ENCODE data around the gene AGAP1. TPM values are rescaled to one million over a fixed set of nuclear protein-coding genes. Genes with fewer than 3 reads are reported as not detected.
A peak's percentile ranks its signal among the peaks of the same experiment; 100 is the strongest.

The AGAP1 gene
- total RNA-seq, 1 donor from 2014 or later: 21.1 TPM

DNA sequence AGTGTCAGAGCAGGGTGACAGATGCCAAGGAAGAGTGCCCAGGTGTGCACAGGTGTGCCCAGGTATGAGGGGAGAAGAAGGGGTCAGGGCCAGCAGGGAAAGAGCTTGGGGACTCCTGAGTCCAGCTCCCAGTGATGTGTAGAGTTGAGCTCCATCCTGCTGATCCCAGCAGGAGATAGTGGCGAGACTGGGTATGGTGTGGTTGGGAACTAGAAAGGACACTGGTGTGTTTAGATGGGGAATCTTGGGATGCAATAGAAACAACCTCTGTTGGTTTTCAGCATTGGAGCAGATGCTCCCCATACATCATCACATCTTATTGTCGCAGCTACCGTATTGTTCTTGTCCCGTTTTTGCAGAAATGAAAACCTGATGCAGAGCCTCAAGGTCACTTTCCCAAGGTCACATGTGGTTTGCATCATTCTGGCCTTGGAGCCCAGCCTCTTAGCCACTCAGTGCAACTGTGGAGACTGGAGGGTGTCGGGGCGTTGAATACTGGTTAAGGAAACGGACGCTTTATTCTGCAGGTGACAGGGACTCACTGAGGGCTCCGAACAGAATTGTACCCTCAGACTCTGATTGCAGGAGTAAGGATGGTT is 166.7 kb downstream of the AGAP1 start:
- H3K36me3 ChIP-seq: no peaks in the 10 kb centered on the region
- no peaks in the 10 kb centered on the region for H3K9me3 ChIP-seq
- H3K27me3 ChIP-seq: no peaks in the 10 kb centered on the region
- peaks cover 44% of the 10 kb centered on the region for H3K4me1 ChIP-seq
- intact Hi-C loops (cut with DNase I): no loop called here
- no peak for TF ChIP-seq CTCF (IDR thresholded peaks at IDR 0.05)
- TF ChIP-seq POLR2AphosphoS5 (IDR thresholded peaks at IDR 0.05; ENCODE audit: insufficient read depth in 1 of 2, low read depth in 1 of 2): no peak
- H3K27ac ChIP-seq: peak overlapping the region; percentile 53
- no peak overlapping the region for H3K4me3 ChIP-seq
- no peak for DNase-seq (ENCODE audit: extremely low spot score in 2 of 2)

DNA sequence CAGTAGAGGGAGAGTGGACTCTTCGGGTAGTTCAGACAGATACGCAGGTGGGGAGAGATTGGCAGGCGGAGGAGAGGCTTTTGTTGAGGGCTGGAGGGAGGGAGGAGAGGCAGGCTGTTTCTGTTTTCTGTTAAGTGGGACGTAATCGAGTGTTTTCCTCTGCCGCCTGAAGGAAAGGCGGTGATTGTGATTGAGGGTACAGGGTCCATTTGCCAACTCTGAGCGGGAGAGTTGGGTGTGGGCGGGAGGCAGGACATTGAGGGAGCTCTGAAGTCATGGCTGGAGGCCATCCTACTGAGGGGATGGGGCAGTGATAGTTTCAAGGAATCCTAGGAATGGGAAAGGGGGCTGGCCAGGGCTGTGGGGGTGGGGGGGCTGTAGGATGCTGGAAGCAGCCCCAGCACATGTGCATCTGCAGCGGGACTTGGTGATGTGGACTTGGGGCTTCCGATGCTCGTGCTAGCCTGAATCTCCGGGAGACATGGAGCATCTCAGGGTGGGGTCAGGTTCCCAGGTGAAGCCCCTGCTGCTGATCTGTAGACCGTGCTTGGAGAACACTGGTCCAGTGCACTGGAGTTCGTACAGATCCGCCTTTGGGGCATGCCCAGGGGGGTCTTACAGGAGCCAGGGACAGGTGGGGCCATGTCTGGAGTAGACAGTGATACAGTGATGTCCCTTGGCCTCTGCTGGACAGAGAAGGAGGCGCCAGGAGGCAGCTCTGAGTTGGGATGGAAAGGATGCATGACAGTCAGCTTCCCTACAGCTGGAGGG is 167.5 kb downstream of the AGAP1 start:
- no peak for DNase-seq (ENCODE audit: extremely low spot score in 2 of 2)
- no peaks in the 10 kb centered on the region for H3K9me3 ChIP-seq
- intact Hi-C loops (cut with DNase I): no loop called here
- H3K4me1 ChIP-seq: peaks cover 51% of the 10 kb centered on the region
- no peaks in the 10 kb centered on the region for H3K36me3 ChIP-seq
- H3K4me3 ChIP-seq: no peak overlapping the region
- H3K27ac ChIP-seq: no peak overlapping the region
- TF ChIP-seq POLR2AphosphoS5 (IDR thresholded peaks at IDR 0.05; ENCODE audit: insufficient read depth in 1 of 2, low read depth in 1 of 2): no peak
- no peak for TF ChIP-seq POLR2A (IDR thresholded peaks at IDR 0.05)
- TF ChIP-seq CTCF (IDR thresholded peaks at IDR 0.05): no peak
- H3K27me3 ChIP-seq: no peaks in the 10 kb centered on the region

- peaks cover 52% of the 10 kb centered on the region for H3K4me1 ChIP-seq
- H3K36me3 ChIP-seq: no peaks in the 10 kb centered on the region
- no peaks in the 10 kb centered on the region for H3K27me3 ChIP-seq
- DNase-seq (ENCODE audit: extremely low spot score in 2 of 2): no peak
- no peak overlapping the region for H3K4me3 ChIP-seq
- intact Hi-C loops (cut with DNase I): no loop called here
- no peak for TF ChIP-seq CTCF (IDR thresholded peaks at IDR 0.05)
- TF ChIP-seq POLR2AphosphoS5 (IDR thresholded peaks at IDR 0.05; ENCODE audit: insufficient read depth in 1 of 2, low read depth in 1 of 2): no peak
- no peak for TF ChIP-seq POLR2A (IDR thresholded peaks at IDR 0.05)
- H3K27ac ChIP-seq: no peak overlapping the region
- no peaks in the 10 kb centered on the region for H3K9me3 ChIP-seq
Measured at GRCh38 chr2:235661952-235662351, 168.1 kb downstream of the AGAP1 start.

DNA sequence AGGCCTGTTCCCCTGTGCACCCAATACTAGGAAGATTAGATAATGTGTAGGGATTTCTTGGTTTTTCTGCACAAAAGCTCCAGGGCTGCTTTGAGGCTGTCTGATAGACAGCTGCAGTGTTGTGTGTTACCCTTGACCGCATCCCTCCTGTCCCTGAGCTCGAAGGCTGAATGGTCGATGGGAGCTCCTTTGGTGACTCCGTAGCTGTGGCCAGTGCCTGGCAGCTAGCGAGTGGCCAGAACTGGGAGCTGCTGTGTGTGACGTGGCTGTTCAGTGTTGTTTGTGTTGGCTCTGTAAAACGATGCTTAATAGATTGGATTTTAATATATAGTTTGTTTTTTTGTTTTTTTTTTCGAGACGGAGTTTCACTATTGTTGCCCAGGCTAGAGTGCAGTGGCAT is 170.0 kb downstream of the AGAP1 start:
- Histone ChIP-seq H3K4me3 (no peak overlapping the region), H3K4me1 (peaks cover 48% of the 10 kb centered on the region), H3K36me3 (no peaks in the 10 kb centered on the region), H3K9me3 (no peaks in the 10 kb centered on the region), H3K27me3 (no peaks in the 10 kb centered on the region), H3K27ac (no peak overlapping the region)
- intact Hi-C loops (cut with DNase I): no loop called here
- no peak for DNase-seq (ENCODE audit: extremely low spot score in 2 of 2)
- TF ChIP-seq POLR2AphosphoS5 (IDR thresholded peaks at IDR 0.05; ENCODE audit: insufficient read depth in 1 of 2, low read depth in 1 of 2) (no peak), POLR2A (IDR thresholded peaks at IDR 0.05) (no peak), CTCF (IDR thresholded peaks at IDR 0.05) (no peak)

- no peak for TF ChIP-seq POLR2A (IDR thresholded peaks at IDR 0.05)
- TF ChIP-seq CTCF (IDR thresholded peaks at IDR 0.05): no peak
- TF ChIP-seq POLR2AphosphoS5 (IDR thresholded peaks at IDR 0.05; ENCODE audit: insufficient read depth in 1 of 2, low read depth in 1 of 2): no peak
- no peaks in the 10 kb centered on the region for H3K9me3 ChIP-seq
- H3K4me1 ChIP-seq: peaks cover 34% of the 10 kb centered on the region
- H3K27ac ChIP-seq: peak overlapping the region; percentile 10
- no peaks in the 10 kb centered on the region for H3K36me3 ChIP-seq
- intact Hi-C loops (cut with DNase I): no loop called here
- H3K27me3 ChIP-seq: no peaks in the 10 kb centered on the region
- peak overlapping the region; percentile 4 to 13 for H3K4me3 ChIP-seq
- no peak for DNase-seq (ENCODE audit: extremely low spot score in 2 of 2)
Measured at GRCh38 chr2:235665661-235666212, 171.9 kb downstream of the AGAP1 start.

Data from vagina (tissue), 2 donors.